HepG2 (cell line): ENCODE results near the gene NUBP1. TPM values are rescaled to one million over a fixed set of nuclear protein-coding genes. Genes with fewer than 3 reads are reported as not detected.

Experiments used
- ATAC-seq: fragments of 200-7000 bp; cut with Tn5 transposase; 3 replicates; pipeline ENCODE4 v1.9.1; 2020; ENCODE audit warnings: mild to moderate bottlenecking, moderate library complexity
- BruUV-seq: library from RNA; stranded (reverse); fragments of 400-500 nt; replicated peaks from 2 replicates; lab custom pipeline; 2021; lab: Mats Ljungman, UMichigan
- CTCF ChIA-PET: fragments of 300-600 bp; formaldehyde crosslinking; extraction: SDS; loops from one replicate; lab custom pipeline; 2021; ENCODE audit warnings: low total read pairs, inconsistent platforms, low intra/inter-chr PET ratio; lab: Yijun Ruan, JAX
- POLR2A ChIA-PET: fragments of 350-600 bp; sonication (Branson Sonifier 250); formaldehyde crosslinking; loops from one replicate; lab custom pipeline; 2020; ENCODE audit warnings: antibody characterized with exemption, inconsistent platforms; lab: Yijun Ruan, JAX
- DNase-seq: peaks from one replicate; pipeline ENCODE4 v3.0.0-alpha.2; 2015; ENCODE audit warnings: low spot score
- FAIRE-seq: peaks from 3 replicates; lab custom pipeline; 2011; peaks lifted over from hg19 to GRCh38; lab: Jason Lieb, UNC
- H2AFZ ChIP-seq: one replicate; pipeline ENCODE4 v1.6.1; 2011; ENCODE audit warnings: low read length, inconsistent platforms
- H3K27ac ChIP-seq: fragments of 300-600 bp; 3 replicates; pipeline ENCODE4 v1.8.0; 2011; ENCODE audit warnings: mixed run types, mild to moderate bottlenecking, mixed read lengths, low read length, inconsistent platforms; ENCODE audit not compliant: insufficient read depth; ENCODE audit errors: extremely low read length
- H3K27me3 ChIP-seq, 2 experiments: fragments of 200-600 bp in 1 of 2; 2 replicates in 1 of 2; 3 replicates in 1 of 2; pipeline versions ENCODE4 v1.6.0 to v1.8.0; 2011; ENCODE audit warnings: low read length in 2 of 2, mild to moderate bottlenecking in 2 of 2, moderate library complexity in 2 of 2, inconsistent platforms in 1 of 2; ENCODE audit not compliant: insufficient read depth in 2 of 2, control insufficient read depth in 1 of 2
- H3K36me3 ChIP-seq, 2 experiments: fragments of 200-600 bp in 1 of 2; replicated peaks in 1 of 2; 2 replicates in 1 of 2; 3 replicates in 1 of 2; pipeline versions ENCODE4 v1.5.1 to v1.8.0; 2011; ENCODE audit warnings: low read length in 2 of 2, inconsistent platforms in 1 of 2; ENCODE audit not compliant: insufficient read depth in 2 of 2, control insufficient read depth in 1 of 2
- H3K4me1 ChIP-seq: 2 replicates; pipeline ENCODE4 v1.5.1; 2012; ENCODE audit warnings: low read length, inconsistent platforms; ENCODE audit not compliant: insufficient read depth
- H3K4me2 ChIP-seq: 2 replicates; pipeline ENCODE4 v1.6.0; 2011; ENCODE audit warnings: low read depth, low read length, inconsistent platforms
- H3K4me3 ChIP-seq, 3 experiments: fragments of 200-600 bp in 1 of 3; sonication (generic), shearing (Covaris generic) in 1 of 3; replicated peaks in 1 of 3; 2 replicates each; pipeline ENCODE4 v1.5.1; 2011 to 2016; ENCODE audit warnings: low read length in 3 of 3, inconsistent platforms in 2 of 3, low read depth in 2 of 3, mild to moderate bottlenecking in 2 of 3, control low read depth in 1 of 3, mixed read lengths in 1 of 3; ENCODE audit not compliant: insufficient read depth in 1 of 3
- H3K79me2 ChIP-seq: one replicate; pipeline ENCODE4 v1.6.1; 2011; ENCODE audit warnings: low read length, inconsistent platforms; ENCODE audit not compliant: insufficient read depth
- H3K9ac ChIP-seq: 2 replicates; pipeline ENCODE4 v1.6.0; 2011; ENCODE audit warnings: mild to moderate bottlenecking, low read depth, low read length, inconsistent platforms; ENCODE audit not compliant: insufficient read depth
- H3K9me3 ChIP-seq: 2 replicates; pipeline ENCODE4 v1.5.1; 2012; ENCODE audit warnings: mild to moderate bottlenecking, low read length
- H4K20me1 ChIP-seq: 2 replicates; pipeline ENCODE4 v1.6.0; 2011; ENCODE audit warnings: inconsistent platforms, mild to moderate bottlenecking, low read length, moderate library complexity; ENCODE audit not compliant: insufficient read depth
- CCDC6 ChIP-seq: sonication (generic); formaldehyde crosslinking; IDR thresholded peaks from 2 replicates; pipeline ENCODE4 v1.8.1; 2022; ENCODE audit warnings: mild to moderate bottlenecking, missing genetic modification reagents, moderate library complexity
- ERF ChIP-seq: IDR thresholded peaks from 2 replicates; pipeline ENCODE4 v1.6.1; 2018; ENCODE audit warnings: missing biosample characterization, missing genetic modification reagents
- FOSL1 ChIP-seq: sonication (generic); formaldehyde crosslinking; IDR thresholded peaks from 2 replicates; pipeline ENCODE4 v1.9.0; 2021; ENCODE audit warnings: missing genetic modification reagents, borderline replicate concordance
- GABPA ChIP-seq, 2 experiments: IDR thresholded peaks; 2 replicates each; pipeline ENCODE4 v1.6.1; 2011 to 2016; ENCODE audit warnings: low read depth in 2 of 2, low read length in 1 of 2, missing biosample characterization in 1 of 2, missing genetic modification characterization in 1 of 2
- GTF3A ChIP-seq: sonication (generic); formaldehyde crosslinking; conservative IDR thresholded peaks from 2 replicates; pipeline ENCODE4 v1.4.0; 2020; ENCODE audit warnings: mild to moderate bottlenecking, missing genetic modification reagents
- HMGXB4 ChIP-seq, 2 experiments: sonication (generic) in 1 of 2; formaldehyde crosslinking in 1 of 2; IDR thresholded peaks; 2 replicates each; pipeline versions ENCODE4 v1.4.0 to v1.6.1; 2018 to 2020; ENCODE audit warnings: missing genetic modification reagents in 2 of 2, borderline replicate concordance in 1 of 2, low read depth in 1 of 2, mild to moderate bottlenecking in 1 of 2, missing biosample characterization in 1 of 2
- KDM2A ChIP-seq: sonication (generic); formaldehyde crosslinking; IDR thresholded peaks from 2 replicates; pipeline ENCODE4 v1.4.0; 2020; ENCODE audit warnings: low read depth, missing genetic modification reagents, borderline replicate concordance
- MTF2 ChIP-seq: sonication (generic); formaldehyde crosslinking; IDR thresholded peaks from 2 replicates; pipeline ENCODE4 v1.5.0; 2020; ENCODE audit warnings: missing genetic modification reagents, borderline replicate concordance
- PPARG ChIP-seq: conservative IDR thresholded peaks from 2 replicates; pipeline ENCODE4 v1.6.1; 2016; ENCODE audit warnings: missing biosample characterization, missing genetic modification reagents
- RNF2 ChIP-seq: fragments of 450-650 bp; conservative IDR thresholded peaks from 2 replicates; pipeline ENCODE4 v1.6.1; 2016; ENCODE audit warnings: low read depth
- TBX3 ChIP-seq: fragments of 450-650 bp; IDR thresholded peaks from 2 replicates; pipeline ENCODE4 v1.6.1; 2017; ENCODE audit warnings: antibody characterized with exemption, mild to moderate bottlenecking, inconsistent platforms, borderline replicate concordance
- TEAD2 ChIP-seq: sonication (generic); formaldehyde crosslinking; IDR thresholded peaks from 2 replicates; pipeline ENCODE4 v1.9.0; 2021; ENCODE audit warnings: missing genetic modification reagents
- U2AF2 ChIP-seq: fragments of 200-400 bp; formaldehyde crosslinking; IDR thresholded peaks from 2 replicates; pipeline ENCODE4 v1.6.1; 2017; ENCODE audit warnings: low read depth, mild to moderate bottlenecking, low read length
- ZBTB42 ChIP-seq: sonication (generic); formaldehyde crosslinking; IDR thresholded peaks from 2 replicates; pipeline ENCODE4 v1.5.0; 2020; ENCODE audit warnings: mild to moderate bottlenecking, missing genetic modification reagents
- ZNF296 ChIP-seq: sonication (generic); formaldehyde crosslinking; conservative IDR thresholded peaks from 2 replicates; pipeline ENCODE4 v1.5.0; 2020; ENCODE audit warnings: mild to moderate bottlenecking, missing genetic modification reagents
- ZNF678 ChIP-seq: sonication (generic); formaldehyde crosslinking; IDR thresholded peaks from 2 replicates; pipeline ENCODE4 v1.4.0; 2020; ENCODE audit warnings: mild to moderate bottlenecking, missing genetic modification reagents
- ZNF883 ChIP-seq: sonication (generic); formaldehyde crosslinking; IDR thresholded peaks from 2 replicates; pipeline ENCODE4 v1.5.1; 2020; ENCODE audit warnings: mild to moderate bottlenecking, missing genetic modification reagents; ENCODE audit errors: not compliant biosample characterization
- ZSCAN20 ChIP-seq: sonication (generic); formaldehyde crosslinking; IDR thresholded peaks from 2 replicates; pipeline ENCODE4 v1.4.0; 2020; ENCODE audit warnings: missing genetic modification reagents, mild to moderate bottlenecking, borderline replicate concordance
- WGBS: methylation state at CpG from one replicate; pipeline ENCODE4 v1.1.6; 2017; ENCODE audit warnings: low lambda C conversion rate; 5-methylcytosine and 5-hydroxymethylcytosine counted together
- in situ Hi-C: cut with HindIII; loops from 2 replicates; pipeline ENCODE4 v1.10.0; 2017; ENCODE audit warnings: low pct_unique_long_range_greater_than_20kb; ENCODE audit not compliant: extremely low pct_ligation_motif_present
- intact Hi-C: fragments of 100-400 bp; cut with micrococcal nuclease; formaldehyde crosslinking; loops from one replicate; pipeline ENCODE4 v1.10.0; 2022; ENCODE audit not compliant: unreplicated experiment
- polyA plus RNA-seq, 8 experiments: library from polyadenylated mRNA; depleted of rRNA in 3 of 8; stranded (reverse) in 7 of 8; unstranded in 1 of 8; fragments of >200 nt; fragmentation: Illumina TruSeq in 4 of 8; extraction: Trizol in 4 of 8; gene quantifications; 2 replicates each; pipeline versions ENCODE4 v1.2.1 to v1.2.3, GENCODE V29; 2011 to 2016; ENCODE audit warnings: low read depth in 4 of 8, missing spikeins in 1 of 8, mixed read lengths in 1 of 8; ENCODE audit not compliant: insufficient read depth in 1 of 8
- total RNA-seq, 5 experiments: library from RNA; depleted of rRNA; stranded (reverse); fragments of >200 nt; fragmentation: Illumina TruSeq; extraction: Trizol; gene quantifications; 2 replicates each; pipeline ENCODE4 v1.2.3, GENCODE V29; 2016; ENCODE audit warnings: low read depth in 1 of 5

The NUBP1 gene
- total and polyA plus RNA-seq, 2 of the 13 experiments (the other 11 are each of a cell fraction or from before 2014, with no cell fraction given), result 53.5 to 70.4 TPM

DNA sequence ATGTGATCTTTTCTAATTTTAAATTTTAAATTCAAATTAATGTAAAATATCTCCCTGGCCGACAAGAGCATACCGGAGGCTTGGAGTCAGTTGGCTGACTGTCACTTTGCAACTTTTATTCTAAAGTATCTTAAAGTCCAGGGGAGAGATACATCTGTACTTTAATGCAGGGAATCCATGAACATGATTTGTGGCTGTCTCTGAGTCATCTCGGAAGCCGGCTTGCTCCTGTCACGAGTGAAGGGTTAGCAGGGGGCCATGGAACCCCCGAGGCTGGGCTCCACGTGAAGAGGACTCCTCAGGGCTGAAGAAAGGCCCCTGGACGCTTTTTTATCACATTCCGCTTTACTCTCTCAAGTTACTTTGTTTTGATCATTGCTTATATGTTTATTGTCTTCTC is 61.7 kb downstream of the NUBP1 start:
- Histone ChIP-seq H3K4me1 (no peaks in the 10 kb centered on the region), H3K27me3 (peaks cover 2 to 9% of the 10 kb centered on the region in 2 experiments; a peak in 2 of 5 replicates), H3K27ac (no peak overlapping the region), H3K4me3 (no peak overlapping the region), H3K4me2 (no peak overlapping the region), H4K20me1 (no peaks in the 10 kb centered on the region), H3K79me2 (no peaks in the 10 kb centered on the region), H3K9me3 (no peaks in the 10 kb centered on the region), H3K36me3 (no peaks in the 10 kb centered on the region), H3K9ac (no peak overlapping the region), H2AFZ (no peak overlapping the region)
- ChIA-PET CTCF (no interaction called here), POLR2A (no interaction called here)
- ATAC-seq, result no peak
- intact Hi-C loops (no loop called here), in situ Hi-C loops (no loop called here)
- no peak for DNase-seq
- no peak for FAIRE-seq
- no TSS peak for BruUV-seq
- TF ChIP-seq ZNF883 (no peak), KDM2A (CRISPR knock-in tag) (no peak), PPARG (CRISPR knock-in tag) (no peak), U2AF2 (no peak), GTF3A (no peak), CCDC6 (CRISPR knock-in tag) (no peak), ZSCAN20 (CRISPR knock-in tag) (no peak), RNF2 (no peak), GABPA (IDR thresholded peaks at IDR 0.05; ENCODE audit: low read depth, low read length) (no peak), GABPA (CRISPR knock-in tag; IDR thresholded peaks at IDR 0.05; ENCODE audit: low read depth) (no peak), FOSL1 (CRISPR knock-in tag) (no peak), ZBTB42 (no peak), TEAD2 (CRISPR knock-in tag) (no peak), MTF2 (no peak), ZNF296 (CRISPR knock-in tag) (no peak), ZNF678 (no peak), TBX3 (no peak), HMGXB4 (CRISPR knock-in tag; IDR thresholded peaks at IDR 0.05; ENCODE audit: borderline replicate concordance in 1 of 2, low read depth in 1 of 2) (no peak), ERF (no peak)
- WGBS, result 27% methylated on average over 9 of the region's 9 CpGs
